Tibial nerve (tissue), 3 donors: ENCODE results near the gene MTMR8.

ENCODE experiments used
- CTCF ChIP-seq, 5 experiments: fragments of 200-600 bp in 3 of 5; fragments of 450-650 bp in 2 of 5; sonication (generic) in 3 of 5; IDR thresholded peaks; one replicate each; pipeline ENCODE4 v1.5.1; 2016 to 2019; ENCODE audit warnings: antibody characterized with exemption in 5 of 5, mild to moderate bottlenecking in 3 of 5, moderate library complexity in 2 of 5
- POLR2A ChIP-seq, 2 donors: fragments of 450-650 bp; IDR thresholded peaks; one replicate each; pipeline ENCODE4 v1.6.1; 2017; ENCODE audit warnings: antibody characterized with exemption in 2 of 2, mild to moderate bottlenecking in 2 of 2, moderate library complexity in 2 of 2

- no peak for TF ChIP-seq CTCF (IDR thresholded peaks at IDR 0.05)
- TF ChIP-seq POLR2A (IDR thresholded peaks at IDR 0.05) = no peak
These were observed 81.6 kb downstream of the MTMR8 start for GRCh38 chrX:64313624-64314023.
